Pancreas (tissue), 10 donors: ENCODE results near the gene AIFM2. TPM values are rescaled to one million over a fixed set of nuclear protein-coding genes. Genes with fewer than 3 reads are reported as not detected.

Experiments
- ATAC-seq, 4 donors: fragments of 200-7000 bp; cut with Tn5 transposase; one replicate each; pipeline versions ENCODE4 v1.8.0 to v1.9.1; 2020; ENCODE audit warnings: mild to moderate bottlenecking in 4 of 4, moderate library complexity in 4 of 4
- DNase-seq, 6 donors: peaks; one replicate each; pipeline ENCODE4 v3.0.0-alpha.2; 2020
- FAIRE-seq: peaks from 2 replicates; lab custom pipeline; 2012; peaks lifted over from hg19 to GRCh38; lab: Jason Lieb, UNC
- H3K27ac ChIP-seq, 4 donors: fragments of 200-600 bp; sonication (generic); 1 replicate in 3 of 4; 2 replicates in 1 of 4; pipeline versions ENCODE4 v1.5.0 to v1.8.0; 2020
- H3K27me3 ChIP-seq, 4 donors: fragments of 200-600 bp; one replicate each; pipeline ENCODE4 v1.8.0; 2021
- H3K36me3 ChIP-seq, 3 donors: fragments of 200-600 bp; sonication (generic) in 1 of 3; one replicate each; pipeline versions ENCODE4 v1.5.0 to v1.8.0; 2020 to 2021
- H3K4me1 ChIP-seq, 3 donors: fragments of 200-600 bp; one replicate each; pipeline ENCODE4 v1.8.0; 2021
- H3K4me3 ChIP-seq, 4 donors: fragments of 200-600 bp; sonication (generic) in 2 of 4; one replicate each; pipeline versions ENCODE4 v1.5.0 to v1.8.0; 2020 to 2021
- H3K9me3 ChIP-seq, 4 donors: fragments of 200-600 bp; one replicate each; pipeline ENCODE4 v1.8.0; 2021
- CTCF ChIP-seq, 4 donors: fragments of 200-600 bp; sonication (generic) in 3 of 4; IDR thresholded peaks; one replicate each; pipeline versions ENCODE4 v1.5.0 to v1.8.0; 2021; ENCODE audit warnings: antibody characterized with exemption in 4 of 4
- WGBS, 2 donors: extraction: QIAGEN DNeasy Blood & Tissue Kit; methylation state at CpG; one replicate each; pipeline ENCODE4 v1.1.7; 2013; 5-methylcytosine and 5-hydroxymethylcytosine counted together
- intact Hi-C, 3 donors: fragments of 100-400 bp; cut with DNase I; formaldehyde crosslinking; loops; one replicate each; pipeline versions ENCODE4 v1.11.1 to v1.14.2; 2022
- polyA plus RNA-seq, 2 donors: library from polyadenylated mRNA; stranded (reverse); fragments of 200-250 nt; gene quantifications; one replicate each; pipeline ENCODE4 v1.2.3, GENCODE V29; 2013
- total RNA-seq, 6 donors: library from RNA; stranded (reverse); fragmentation: NEBNext Ultra II Directional in 4 of 6; extraction: Animal tissue kit (Norgen Biotek cat#: 25700) in 4 of 6; gene quantifications; one replicate each; pipeline versions ENCODE4 v1.2.1 to v1.2.4, GENCODE V29; 2021 to 2023
- donor health status: healthy with polysubstance abuse.
- donor health status: DM: no; HTN: no; CAD: no; lungs with moderate emphysema.
- donor health status: DM: no; HTN: no; CAD: no.
- donor health status: control.
- donor health status: control.
- donor health status: Bipolar disorder and iron deficiency.
- donor health status: DM: yes; HTN: yes; CAD: no.
- donor health status: DM: no; HTN: no; CAD: no.
- donor health status: DM: no; HTN: no; CAD: no.
- donor health status: DM: yes; HTN: yes; CAD: no.

Gene AIFM2
- total and polyA plus RNA-seq, 8 donors = 2.0 to 5.0 (median 3.6) TPM

DNA sequence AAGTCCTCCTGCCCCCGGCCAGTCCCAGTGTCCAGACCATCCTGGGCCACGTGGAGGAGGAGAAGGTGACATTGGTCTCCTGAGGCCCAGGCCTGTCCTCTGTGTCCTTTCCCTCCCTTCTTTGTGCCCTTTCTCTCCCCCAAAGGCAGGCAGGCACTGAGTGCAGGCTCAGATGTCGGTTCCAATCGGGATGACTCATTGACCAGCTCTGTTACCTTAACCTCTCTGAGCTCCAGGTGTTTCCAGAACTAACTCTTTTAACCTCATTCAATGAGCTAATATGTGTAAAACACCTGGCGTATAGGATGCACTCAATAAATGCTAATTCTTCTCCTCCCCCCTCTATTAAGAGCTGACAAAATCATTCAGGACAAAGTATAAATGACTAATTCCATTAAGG lies 54.3 kb downstream of the AIFM2 start:
- Histone ChIP-seq H3K36me3 (no peaks in the 10 kb centered on the region), H3K27ac (no peak overlapping the region), H3K27me3 (no peaks in the 10 kb centered on the region), H3K9me3 (no peaks in the 10 kb centered on the region), H3K4me3 (no peak overlapping the region), H3K4me1 (no peaks in the 10 kb centered on the region)
- intact Hi-C loops = no loop called here
- DNase-seq (no peak), FAIRE-seq (no peak), ATAC-seq (no peak)
- TF ChIP-seq CTCF (IDR thresholded peaks at IDR 0.05) = no peak
- WGBS, 2 donors = 95 to 97% methylated on average over 5 of the region's 5 CpGs

DNA sequence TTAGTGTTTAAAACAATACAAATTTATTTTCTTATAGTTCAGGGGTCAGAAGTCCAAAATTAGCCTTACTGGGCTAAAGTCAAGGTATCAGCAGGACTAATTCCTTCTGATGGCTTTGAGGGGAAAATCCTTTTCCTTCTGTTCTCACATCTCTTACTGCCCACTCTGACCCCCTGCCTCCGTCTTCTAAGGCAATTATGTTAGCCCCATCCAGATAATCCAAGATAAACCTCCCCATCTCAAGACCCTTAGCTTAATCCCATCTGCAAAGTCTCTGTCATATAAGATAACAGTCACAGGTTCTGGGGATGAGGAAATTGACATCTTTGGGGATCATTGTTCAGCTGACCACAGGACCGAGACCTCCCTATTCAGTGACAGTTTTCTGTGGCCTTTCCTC lies 57.7 kb downstream of the AIFM2 start:
- no peak overlapping the region for H3K4me3 ChIP-seq
- intact Hi-C loops = no loop called here
- H3K27ac ChIP-seq = no peak overlapping the region
- TF ChIP-seq CTCF (IDR thresholded peaks at IDR 0.05) = no peak
- ATAC-seq (no peak), DNase-seq (no peak), FAIRE-seq (no peak)
- H3K36me3 ChIP-seq = no peaks in the 10 kb centered on the region
- H3K27me3 ChIP-seq = no peaks in the 10 kb centered on the region
- no peaks in the 10 kb centered on the region for H3K9me3 ChIP-seq
- H3K4me1 ChIP-seq = no peaks in the 10 kb centered on the region
- WGBS, 2 donors = 93 to 94% methylated on average over 2 of the region's 2 CpGs

DNA sequence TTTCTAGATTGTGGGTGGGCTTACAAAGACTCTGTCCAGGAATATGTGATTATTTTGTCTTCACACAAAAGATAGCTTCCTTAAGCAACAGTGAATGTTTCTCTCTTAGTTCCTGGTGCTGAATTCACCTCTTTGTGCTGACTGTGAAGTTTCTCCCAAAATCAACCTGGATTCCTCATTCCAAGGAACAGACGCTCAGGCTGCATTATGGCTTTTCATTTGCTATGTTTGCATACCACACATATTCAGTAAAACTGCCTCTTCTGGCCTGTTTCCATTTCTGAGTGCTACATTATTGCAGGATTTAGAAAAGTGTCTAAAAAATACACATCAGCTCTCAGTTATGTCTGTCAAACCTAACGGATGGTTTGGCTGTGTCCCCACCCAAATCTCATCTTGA lies 58.5 kb downstream of the AIFM2 start:
- intact Hi-C loops = no loop called here
- TF ChIP-seq CTCF (IDR thresholded peaks at IDR 0.05) = no peak
- no peak overlapping the region for H3K27ac ChIP-seq
- H3K4me1 ChIP-seq = no peaks in the 10 kb centered on the region
- ATAC-seq (no peak), FAIRE-seq (no peak), DNase-seq (no peak)
- no peaks in the 10 kb centered on the region for H3K27me3 ChIP-seq
- no peaks in the 10 kb centered on the region for H3K36me3 ChIP-seq
- no peak overlapping the region for H3K4me3 ChIP-seq
- 91 to 96% methylated on average over 2 of the region's 2 CpGs for WGBS, 2 donors
- no peaks in the 10 kb centered on the region for H3K9me3 ChIP-seq

DNA sequence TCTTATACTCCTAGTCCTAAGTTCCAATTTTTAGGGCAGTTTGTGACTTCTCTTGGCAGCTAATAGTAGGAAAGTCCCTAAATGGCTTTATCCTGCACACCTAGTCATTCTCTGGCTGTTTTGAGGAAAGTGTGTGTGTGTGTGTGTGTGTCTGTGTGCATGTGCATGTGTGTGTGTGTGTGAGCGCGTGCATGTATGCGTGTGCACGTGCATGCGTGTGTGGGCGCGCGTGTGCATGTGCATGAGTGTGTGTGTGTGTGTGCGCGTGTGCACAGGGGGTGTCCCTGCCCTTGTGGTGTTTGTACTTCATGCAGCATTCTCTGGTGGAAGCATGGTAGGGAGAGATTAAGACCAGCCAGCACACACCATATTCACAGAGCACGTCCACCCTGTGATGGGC lies 61.8 kb downstream of the AIFM2 start:
- WGBS, 2 donors = 93 to 97% methylated on average over 11 of the region's 11 CpGs
- no peaks in the 10 kb centered on the region for H3K4me1 ChIP-seq
- DNase-seq (no peak), FAIRE-seq (no peak), ATAC-seq (no peak)
- no peaks in the 10 kb centered on the region for H3K27me3 ChIP-seq
- intact Hi-C loops = no loop called here
- no peak overlapping the region for H3K27ac ChIP-seq
- no peak overlapping the region for H3K4me3 ChIP-seq
- no peaks in the 10 kb centered on the region for H3K9me3 ChIP-seq
- no peak for TF ChIP-seq CTCF (IDR thresholded peaks at IDR 0.05)
- H3K36me3 ChIP-seq = no peaks in the 10 kb centered on the region

DNA sequence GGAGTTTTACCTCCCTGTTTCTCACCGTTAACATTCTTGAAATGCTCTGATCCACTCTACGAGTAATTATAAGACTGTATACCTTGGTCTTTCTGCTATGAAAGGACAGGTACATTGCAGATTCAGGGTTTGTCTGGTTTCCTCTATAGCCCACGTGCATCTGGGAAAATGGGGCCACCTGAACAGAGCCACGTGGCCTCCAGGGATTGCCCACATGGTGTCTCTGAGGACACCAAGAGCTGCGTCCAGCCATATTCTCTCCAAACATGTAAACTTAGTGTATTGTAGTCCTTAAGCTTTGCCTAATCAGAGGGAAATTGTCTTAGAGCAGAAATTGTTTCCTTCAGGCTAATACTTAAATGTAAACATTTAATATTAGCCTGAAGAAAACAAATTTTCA lies 63.3 kb downstream of the AIFM2 start:
- no peaks in the 10 kb centered on the region for H3K36me3 ChIP-seq
- no peak for ATAC-seq
- WGBS, 2 donors = 80 to 86% methylated on average over 5 of the region's 5 CpGs
- no peak for TF ChIP-seq CTCF (IDR thresholded peaks at IDR 0.05)
- intact Hi-C loops = no loop called here
- no peak overlapping the region for H3K27ac ChIP-seq
- no peak for DNase-seq
- H3K4me1 ChIP-seq = no peaks in the 10 kb centered on the region
- no peak overlapping the region for H3K4me3 ChIP-seq
- no peaks in the 10 kb centered on the region for H3K27me3 ChIP-seq
- FAIRE-seq = no peak
- no peaks in the 10 kb centered on the region for H3K9me3 ChIP-seq
